HepG2 (cell line): ENCODE results near the gene ETFDH. TPM values are rescaled to one million over a fixed set of nuclear protein-coding genes. Genes with fewer than 3 reads are reported as not detected.
A peak's percentile ranks its signal among the peaks of the same experiment; 100 is the strongest.

Source experiments
- ELF3 ChIP-seq: IDR thresholded peaks from 2 replicates; pipeline ENCODE4 v1.6.1; 2016; ENCODE audit warnings: missing genetic modification reagents, missing compliant biosample characterization
- FOXK1 ChIP-seq: sonication (generic); formaldehyde crosslinking; IDR thresholded peaks from 2 replicates; pipeline ENCODE4 v1.4.0; 2020; ENCODE audit warnings: low read depth, missing genetic modification reagents, borderline replicate concordance
- GPBP1L1 ChIP-seq: sonication (generic); formaldehyde crosslinking; IDR thresholded peaks from 2 replicates; pipeline ENCODE4 v1.5.0; 2020; ENCODE audit warnings: mild to moderate bottlenecking, missing genetic modification reagents
- ISL2 ChIP-seq: sonication (generic); formaldehyde crosslinking; IDR thresholded peaks from 2 replicates; pipeline ENCODE4 v1.5.0; 2020; ENCODE audit warnings: missing genetic modification reagents
- KDM3A ChIP-seq: IDR thresholded peaks from 2 replicates; pipeline ENCODE4 v1.6.1; 2018; ENCODE audit warnings: low read depth, missing compliant biosample characterization
- LCORL ChIP-seq, 2 experiments: fragments of 450-650 bp in 1 of 2; sonication (generic) in 1 of 2; formaldehyde crosslinking in 1 of 2; IDR thresholded peaks; 2 replicates each; pipeline versions ENCODE4 v1.5.0 to v1.6.1; 2017 to 2020; ENCODE audit warnings: antibody characterized with exemption in 1 of 2, missing genetic modification reagents in 1 of 2
- MYPOP ChIP-seq: sonication (generic); formaldehyde crosslinking; IDR thresholded peaks from 2 replicates; pipeline ENCODE4 v1.8.1; 2023; ENCODE audit warnings: mild to moderate bottlenecking, moderate library complexity, missing genetic modification reagents
- PHF20 ChIP-seq: sonication (generic); formaldehyde crosslinking; IDR thresholded peaks from 2 replicates; pipeline ENCODE4 v1.5.0; 2020; ENCODE audit warnings: mild to moderate bottlenecking, missing genetic modification reagents
- PHF5A ChIP-seq: IDR thresholded peaks from one replicate; pipeline ENCODE4 v1.6.1; 2018; ENCODE audit warnings: low read depth, missing genetic modification reagents; ENCODE audit not compliant: unreplicated experiment
- TEAD2 ChIP-seq: sonication (generic); formaldehyde crosslinking; IDR thresholded peaks from 2 replicates; pipeline ENCODE4 v1.9.0; 2021; ENCODE audit warnings: missing genetic modification reagents
- TEF ChIP-seq: sonication (generic); formaldehyde crosslinking; IDR thresholded peaks from 2 replicates; pipeline ENCODE4 v1.5.0; 2020; ENCODE audit warnings: missing genetic modification reagents
- ZBTB43 ChIP-seq: sonication (generic); formaldehyde crosslinking; conservative IDR thresholded peaks from 2 replicates; pipeline ENCODE4 v1.4.0; 2020; ENCODE audit warnings: missing genetic modification reagents
- ZKSCAN8 ChIP-seq: IDR thresholded peaks from 2 replicates; pipeline ENCODE4 v1.6.1; 2016; ENCODE audit warnings: borderline replicate concordance, missing genetic modification reagents, missing compliant biosample characterization
- ZNF333 ChIP-seq: sonication (generic); formaldehyde crosslinking; IDR thresholded peaks from 2 replicates; pipeline ENCODE4 v1.4.0; 2020; ENCODE audit warnings: mild to moderate bottlenecking, missing genetic modification reagents, borderline replicate concordance
- ZNF691 ChIP-seq: sonication (generic); formaldehyde crosslinking; IDR thresholded peaks from 2 replicates; pipeline ENCODE4 v1.4.0; 2020; ENCODE audit warnings: missing genetic modification reagents, low read depth, mild to moderate bottlenecking, borderline replicate concordance
- polyA plus RNA-seq, 8 experiments: library from polyadenylated mRNA; depleted of rRNA in 3 of 8; stranded (reverse) in 7 of 8; unstranded in 1 of 8; fragments of >200 nt; fragmentation: Illumina TruSeq in 4 of 8; extraction: Trizol in 4 of 8; gene quantifications; 2 replicates each; pipeline versions ENCODE4 v1.2.1 to v1.2.3, GENCODE V29; 2011 to 2016; ENCODE audit warnings: low read depth in 4 of 8, missing spikeins in 1 of 8, mixed read lengths in 1 of 8; ENCODE audit not compliant: insufficient read depth in 1 of 8
- total RNA-seq, 5 experiments: library from RNA; depleted of rRNA; stranded (reverse); fragments of >200 nt; fragmentation: Illumina TruSeq; extraction: Trizol; gene quantifications; 2 replicates each; pipeline ENCODE4 v1.2.3, GENCODE V29; 2016; ENCODE audit warnings: low read depth in 1 of 5
- TF ChIP-seq, protein P1 (sequence below): sonication (generic); formaldehyde crosslinking; IDR thresholded peaks from 2 replicates; pipeline ENCODE4 v1.4.0; 2020; ENCODE audit warnings: missing genetic modification reagents, borderline replicate concordance
- TF ChIP-seq, protein P2 (sequence below): sonication (generic); formaldehyde crosslinking; IDR thresholded peaks from 2 replicates; pipeline ENCODE4 v1.8.1; 2023; ENCODE audit warnings: mild to moderate bottlenecking, missing genetic modification reagents, borderline replicate concordance
- TF ChIP-seq, protein P3 (sequence below): sonication (generic); formaldehyde crosslinking; IDR thresholded peaks from 2 replicates; pipeline ENCODE4 v1.9.0; 2021; ENCODE audit warnings: missing genetic modification reagents, mild to moderate bottlenecking, borderline replicate concordance

ETFDH gene
- total and polyA plus RNA-seq, 2 of the 13 experiments (the other 11 are each of a cell fraction or from before 2014, with no cell fraction given) = 14.7 to 17.8 TPM

DNA sequence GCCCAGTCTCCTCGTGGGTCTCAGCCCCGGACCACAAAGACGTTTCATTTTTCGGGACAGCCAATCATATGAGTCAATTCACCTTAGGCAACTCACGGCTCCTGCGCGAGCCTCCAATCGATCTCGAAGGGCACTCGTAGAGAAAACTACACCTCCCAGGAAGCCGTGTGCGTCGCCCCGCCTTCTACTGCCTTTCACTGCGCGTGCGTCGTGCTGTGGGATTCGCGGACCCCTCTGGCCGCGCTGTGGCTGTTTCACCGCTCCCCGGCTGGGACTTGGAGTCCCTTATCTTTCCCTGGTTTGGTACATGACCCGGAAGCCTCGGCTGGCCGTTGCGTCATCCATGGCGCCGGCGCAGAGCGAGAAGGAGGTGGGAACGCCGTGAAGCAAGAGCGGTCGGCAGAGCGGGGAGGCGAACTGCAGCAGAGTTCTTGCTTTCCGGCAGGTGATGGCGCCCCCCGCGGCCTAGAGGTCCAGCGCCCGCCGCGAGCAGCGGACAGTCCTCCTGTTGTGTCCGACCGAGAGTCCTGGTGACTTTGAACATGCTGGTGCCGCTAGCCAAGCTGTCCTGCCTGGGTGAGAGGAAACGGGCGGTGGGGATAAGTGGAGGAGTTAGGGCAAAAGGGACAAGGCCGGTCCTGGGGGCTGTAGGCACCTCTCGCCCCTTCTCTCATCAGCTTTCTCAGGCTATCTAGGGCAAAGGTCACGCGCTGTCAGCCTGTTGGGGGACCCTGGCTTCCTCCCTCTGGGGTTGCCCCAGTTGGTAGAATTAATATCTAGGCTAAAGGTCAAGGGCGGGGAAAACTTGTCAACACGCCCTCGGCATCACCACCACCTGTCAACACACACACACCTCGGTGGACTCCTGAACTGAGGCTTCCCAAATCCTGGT, at the start of gene ETFDH (continued):
- TF ChIP-seq TEF (CRISPR knock-in tag) (0 out of 2 replicates have a peak, but pooled peaks have one; percentile 25), LCORL (IDR thresholded peaks at IDR 0.05) (no peak), LCORL (CRISPR knock-in tag; IDR thresholded peaks at IDR 0.05) (peak; percentile 78; the same call in 1 of the 2 replicates), ZNF691 (CRISPR knock-in tag) (no peak), ZKSCAN8 (CRISPR knock-in tag) (peak; percentile 54; the same call in 1 of the 2 replicates), ISL2 (CRISPR knock-in tag) (peak; percentile 30), TEAD2 (no peak), GPBP1L1 (CRISPR knock-in tag) (no peak), FOXK1 (peak; percentile 94), PHF20 (CRISPR knock-in tag) (peak; percentile 83), PHF5A (CRISPR knock-in tag) (peak; percentile 67), ELF3 (CRISPR knock-in tag) (peak; percentile 94), ZNF333 (CRISPR knock-in tag) (peak; percentile 94), MYPOP (CRISPR knock-in tag) (peak; percentile 69), KDM3A (CRISPR knock-in tag) (peak; percentile 85; the same call in 1 of the 2 replicates), ZBTB43 (no peak; the same call in 1 of the 2 replicates)
- TF ChIP-seq, protein P1, sequence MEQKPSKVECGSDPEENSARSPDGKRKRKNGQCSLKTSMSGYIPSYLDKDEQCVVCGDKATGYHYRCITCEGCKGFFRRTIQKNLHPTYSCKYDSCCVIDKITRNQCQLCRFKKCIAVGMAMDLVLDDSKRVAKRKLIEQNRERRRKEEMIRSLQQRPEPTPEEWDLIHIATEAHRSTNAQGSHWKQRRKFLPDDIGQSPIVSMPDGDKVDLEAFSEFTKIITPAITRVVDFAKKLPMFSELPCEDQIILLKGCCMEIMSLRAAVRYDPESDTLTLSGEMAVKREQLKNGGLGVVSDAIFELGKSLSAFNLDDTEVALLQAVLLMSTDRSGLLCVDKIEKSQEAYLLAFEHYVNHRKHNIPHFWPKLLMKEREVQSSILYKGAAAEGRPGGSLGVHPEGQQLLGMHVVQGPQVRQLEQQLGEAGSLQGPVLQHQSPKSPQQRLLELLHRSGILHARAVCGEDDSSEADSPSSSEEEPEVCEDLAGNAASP = peak; percentile 65; the same call in 1 of the 2 replicates
- TF ChIP-seq, protein P2, sequence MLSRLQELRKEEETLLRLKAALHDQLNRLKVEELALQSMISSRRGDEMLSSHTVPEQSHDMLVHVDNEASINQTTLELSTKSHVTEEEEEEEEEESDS (CRISPR knock-in tag) = no peak
- TF ChIP-seq, protein P3, sequence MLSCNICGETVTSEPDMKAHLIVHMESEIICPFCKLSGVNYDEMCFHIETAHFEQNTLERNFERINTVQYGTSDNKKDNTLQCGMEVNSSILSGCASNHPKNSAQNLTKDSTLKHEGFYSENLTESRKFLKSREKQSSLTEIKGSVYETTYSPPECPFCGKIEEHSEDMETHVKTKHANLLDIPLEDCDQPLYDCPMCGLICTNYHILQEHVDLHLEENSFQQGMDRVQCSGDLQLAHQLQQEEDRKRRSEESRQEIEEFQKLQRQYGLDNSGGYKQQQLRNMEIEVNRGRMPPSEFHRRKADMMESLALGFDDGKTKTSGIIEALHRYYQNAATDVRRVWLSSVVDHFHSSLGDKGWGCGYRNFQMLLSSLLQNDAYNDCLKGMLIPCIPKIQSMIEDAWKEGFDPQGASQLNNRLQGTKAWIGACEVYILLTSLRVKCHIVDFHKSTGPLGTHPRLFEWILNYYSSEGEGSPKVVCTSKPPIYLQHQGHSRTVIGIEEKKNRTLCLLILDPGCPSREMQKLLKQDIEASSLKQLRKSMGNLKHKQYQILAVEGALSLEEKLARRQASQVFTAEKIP (CRISPR knock-in tag) = no peak
